ENCODE data around the gene ERC2.

ERC2 gene

GRCh38 chr3:56366641-56367162 lies 101.6 kb downstream of the ERC2 start:
- DNase-seq (ENCODE audit: low read depth) = no peak

GRCh38 chr3:56365905-56366640 lies 102.2 kb downstream of the ERC2 start:
- no peak for DNase-seq (ENCODE audit: low read depth)

- no peak for DNase-seq (ENCODE audit: low read depth)
Observed at GRCh38 chr3:56364665-56365064, 103.6 kb downstream of the ERC2 start.

- DNase-seq (ENCODE audit: low read depth) = no peak
Observed at GRCh38 chr3:56363720-56364119, 104.5 kb downstream of the ERC2 start.

- no peak for DNase-seq (ENCODE audit: low read depth)
Observed at GRCh38 chr3:56361731-56362130, 106.5 kb downstream of the ERC2 start.

- DNase-seq (ENCODE audit: low read depth) = no peak
Observed at GRCh38 chr3:56357266-56357665, 111.0 kb downstream of the ERC2 start.

- DNase-seq (ENCODE audit: low read depth) = no peak
Observed at GRCh38 chr3:56356808-56357207, 111.5 kb downstream of the ERC2 start.

- no peak for DNase-seq (ENCODE audit: low read depth)
Observed at GRCh38 chr3:56355570-56356185, 112.6 kb downstream of the ERC2 start.

GRCh38 chr3:56351537-56351936 lies 116.7 kb downstream of the ERC2 start:
- no peak for DNase-seq (ENCODE audit: low read depth)

GRCh38 chr3:56347219-56347871 lies 120.9 kb downstream of the ERC2 start:
- DNase-seq (ENCODE audit: low read depth) = peak; percentile 7

GRCh38 chr3:56342475-56342874 lies 125.8 kb downstream of the ERC2 start:
- DNase-seq (ENCODE audit: low read depth) = no peak

GRCh38 chr3:56339671-56340070 lies 128.6 kb downstream of the ERC2 start:
- no peak for DNase-seq (ENCODE audit: low read depth)

- DNase-seq (ENCODE audit: low read depth) = no peak
Observed at GRCh38 chr3:56339244-56339643, 129.0 kb downstream of the ERC2 start.

GRCh38 chr3:56336023-56336422 lies 132.2 kb downstream of the ERC2 start:
- no peak for DNase-seq (ENCODE audit: low read depth)

GRCh38 chr3:56324473-56324872 lies 143.8 kb downstream of the ERC2 start:
- DNase-seq (ENCODE audit: low read depth) = no peak

GRCh38 chr3:56323986-56324420 lies 144.3 kb downstream of the ERC2 start:
- DNase-seq (ENCODE audit: low read depth) = peak; percentile 61

- no peak for DNase-seq (ENCODE audit: low read depth)
Observed at GRCh38 chr3:56322862-56323261, 145.4 kb downstream of the ERC2 start.

- DNase-seq (ENCODE audit: low read depth) = no peak
Observed at GRCh38 chr3:56321892-56322291, 146.4 kb downstream of the ERC2 start.

GRCh38 chr3:56321383-56321782 lies 146.9 kb downstream of the ERC2 start:
- no peak for DNase-seq (ENCODE audit: low read depth)

GRCh38 chr3:56320883-56321282 lies 147.4 kb downstream of the ERC2 start:
- DNase-seq (ENCODE audit: low read depth) = no peak

GRCh38 chr3:56318891-56319290 lies 149.4 kb downstream of the ERC2 start:
- no peak for DNase-seq (ENCODE audit: low read depth)

GRCh38 chr3:56316944-56317343 lies 151.3 kb downstream of the ERC2 start:
- DNase-seq (ENCODE audit: low read depth) = no peak

GRCh38 chr3:56314842-56315241 lies 153.4 kb downstream of the ERC2 start:
- no peak for DNase-seq (ENCODE audit: low read depth)
